CD4-positive, alpha-beta T cell (primary cell): ENCODE results near the gene TRIM47. TPM values are rescaled to one million over a fixed set of nuclear protein-coding genes. Genes with fewer than 3 reads are reported as not detected.

ENCODE experiments used
- ATAC-seq: fragments of 200-7000 bp; cut with Tn5 transposase; one replicate; pipeline ENCODE4 v1.10.0; 2022; ENCODE audit warnings: mild to moderate bottlenecking; ENCODE audit not compliant: poor library complexity
- CTCF ChIA-PET: fragments of 350-600 bp; sonication (Branson Sonifier 250); formaldehyde crosslinking; loops from one replicate; lab custom pipeline; 2021; ENCODE audit warnings: antibody characterized with exemption, inconsistent platforms; lab: Charles Lee
- POLR2A ChIA-PET: fragments of 350-600 bp; sonication (Branson Sonifier 250); formaldehyde crosslinking; loops from one replicate; lab custom pipeline; 2021; ENCODE audit warnings: antibody characterized with exemption, inconsistent platforms; lab: Charles Lee
- DNase-seq, 14 experiments: peaks; one replicate each; pipeline ENCODE4 v3.0.0-alpha.2; 2013 to 2020; ENCODE audit warnings: mixed read lengths in 2 of 14
- H3K27ac ChIP-seq, 2 donors: one replicate each; pipeline versions ENCODE4 v1.5.1 to v1.7.0; 2013; ENCODE audit warnings: low read length in 2 of 2, low read depth in 1 of 2, mild to moderate bottlenecking in 1 of 2
- H3K27me3 ChIP-seq, 2 experiments: 1 replicate in 1 of 2; 2 replicates in 1 of 2; pipeline versions ENCODE4 v1.6.1 to v1.7.0; 2013; ENCODE audit warnings: low read length in 2 of 2, control low read depth in 1 of 2, mild to moderate bottlenecking in 1 of 2, moderate library complexity in 1 of 2; ENCODE audit not compliant: insufficient read depth in 2 of 2, control insufficient read depth in 1 of 2
- H3K36me3 ChIP-seq: one replicate; pipeline ENCODE4 v1.6.1; 2013; ENCODE audit warnings: low read length, control low read depth; ENCODE audit not compliant: insufficient read depth
- H3K4me1 ChIP-seq: one replicate; pipeline ENCODE4 v1.6.1; 2013; ENCODE audit warnings: low read length, control low read depth; ENCODE audit not compliant: insufficient read depth
- H3K4me3 ChIP-seq: one replicate; pipeline ENCODE4 v1.5.1; 2013; ENCODE audit warnings: mild to moderate bottlenecking, low read length, moderate library complexity
- H3K9me3 ChIP-seq, 2 experiments: 1 replicate in 1 of 2; 2 replicates in 1 of 2; pipeline versions ENCODE4 v1.6.1 to v1.7.0; 2013; ENCODE audit warnings: low read length in 2 of 2, mild to moderate bottlenecking in 2 of 2, control low read depth in 1 of 2, moderate library complexity in 1 of 2; ENCODE audit not compliant: control insufficient read depth in 1 of 2, insufficient read depth in 1 of 2
- H3K27ac Mint-ChIP-seq: one replicate; pipeline ENCODE4 v1.8.0; 2020; ENCODE audit warnings: mixed read lengths
- H3K27me3 Mint-ChIP-seq: one replicate; pipeline ENCODE4 v1.8.0; 2021; ENCODE audit warnings: mixed read lengths
- H3K36me3 Mint-ChIP-seq: one replicate; pipeline ENCODE4 v1.8.0; 2021; ENCODE audit warnings: low read depth, mixed read lengths
- H3K4me1 Mint-ChIP-seq: one replicate; pipeline ENCODE4 v1.8.0; 2021; ENCODE audit warnings: low read depth, mixed read lengths
- H3K4me3 Mint-ChIP-seq: one replicate; pipeline ENCODE4 v1.8.0; 2020; ENCODE audit warnings: mild to moderate bottlenecking, mixed read lengths
- H3K9me3 Mint-ChIP-seq: one replicate; pipeline ENCODE4 v1.8.0; 2020; ENCODE audit warnings: mixed read lengths
- intact Hi-C, 2 experiments: fragments of 100-400 bp; cut with DNase I in 1 of 2; cut with micrococcal nuclease in 1 of 2; formaldehyde crosslinking; loops; one replicate each; pipeline versions ENCODE4 v1.15.1 to v1.9.0; 2023 to 2025; cut with DNase I, micrococcal nuclease
- total RNA-seq, 174 experiments: library from RNA in 2 of 174; stranded (reverse) in 2 of 174; gene quantifications; one replicate each; pipeline ENCODE4 v1.2.3 and lab custom pipeline; 2021 to 2026
- TF ChIP-seq, protein P1 (sequence below): fragments of 200-600 bp; IDR thresholded peaks from one replicate; pipeline ENCODE4 v1.8.0; 2022; ENCODE audit warnings: antibody characterized with exemption, mild to moderate bottlenecking

Gene TRIM47
- total RNA-seq, 2 experiments from 2014 or later = 2.3 to 2.8 TPM

DNA sequence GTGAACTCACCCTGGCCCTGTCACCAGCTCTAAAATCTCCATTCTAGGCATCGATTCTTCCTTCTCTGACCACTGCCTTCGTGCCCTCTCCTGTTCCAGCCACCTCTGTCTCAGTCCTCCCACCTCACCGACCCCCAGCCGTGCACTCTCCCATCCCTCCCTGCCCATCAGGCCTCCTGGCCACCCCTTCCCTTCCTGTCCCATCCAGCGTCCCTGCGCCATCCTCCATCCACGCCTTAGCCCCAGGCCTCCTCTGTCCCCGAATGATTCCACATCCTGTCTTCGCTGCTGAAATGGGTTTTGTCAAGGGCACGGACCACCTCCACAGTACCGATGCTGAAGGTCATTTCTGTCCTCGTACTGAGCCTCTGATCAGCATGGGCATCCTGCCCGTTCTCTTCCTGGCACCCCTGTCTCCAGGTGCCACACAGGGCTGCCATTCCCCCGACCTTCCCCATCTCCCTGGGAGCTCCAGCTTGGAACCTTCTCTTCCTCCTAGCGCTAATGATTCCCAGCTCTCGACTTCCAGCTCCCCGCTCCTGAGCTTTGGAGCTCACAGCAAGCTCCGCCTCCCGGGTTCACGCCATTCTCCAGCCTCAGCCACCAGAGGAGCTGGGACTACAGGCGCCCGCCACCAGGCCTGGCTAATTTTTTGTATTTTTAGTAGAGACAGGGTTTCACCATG is 15.8 kb upstream of the TRIM47 start:
- intact Hi-C loops = no loop called here
- TF ChIP-seq, protein P1, sequence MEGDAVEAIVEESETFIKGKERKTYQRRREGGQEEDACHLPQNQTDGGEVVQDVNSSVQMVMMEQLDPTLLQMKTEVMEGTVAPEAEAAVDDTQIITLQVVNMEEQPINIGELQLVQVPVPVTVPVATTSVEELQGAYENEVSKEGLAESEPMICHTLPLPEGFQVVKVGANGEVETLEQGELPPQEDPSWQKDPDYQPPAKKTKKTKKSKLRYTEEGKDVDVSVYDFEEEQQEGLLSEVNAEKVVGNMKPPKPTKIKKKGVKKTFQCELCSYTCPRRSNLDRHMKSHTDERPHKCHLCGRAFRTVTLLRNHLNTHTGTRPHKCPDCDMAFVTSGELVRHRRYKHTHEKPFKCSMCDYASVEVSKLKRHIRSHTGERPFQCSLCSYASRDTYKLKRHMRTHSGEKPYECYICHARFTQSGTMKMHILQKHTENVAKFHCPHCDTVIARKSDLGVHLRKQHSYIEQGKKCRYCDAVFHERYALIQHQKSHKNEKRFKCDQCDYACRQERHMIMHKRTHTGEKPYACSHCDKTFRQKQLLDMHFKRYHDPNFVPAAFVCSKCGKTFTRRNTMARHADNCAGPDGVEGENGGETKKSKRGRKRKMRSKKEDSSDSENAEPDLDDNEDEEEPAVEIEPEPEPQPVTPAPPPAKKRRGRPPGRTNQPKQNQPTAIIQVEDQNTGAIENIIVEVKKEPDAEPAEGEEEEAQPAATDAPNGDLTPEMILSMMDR = no peak
- no peaks in the 10 kb centered on the region for H3K9me3 Mint-ChIP-seq
- CTCF ChIA-PET = interaction anchor here (1.6 kb wide), 1 partner anchor 16 kb away, joined by 7 read pairs; the partner anchor contains the start of gene TRIM47
- Histone ChIP-seq H3K27ac (no peak overlapping the region), H3K36me3 (peaks cover 38% of the 10 kb centered on the region), H3K9me3 (no peaks in the 10 kb centered on the region), H3K4me3 (no peak overlapping the region), H3K4me1 (peaks cover 33% of the 10 kb centered on the region), H3K27me3 (no peaks in the 10 kb centered on the region)
- ATAC-seq (no peak), DNase-seq (no peak)
- POLR2A ChIA-PET = interaction anchor here (1.7 to 3.5 kb wide), 2 partner anchors 19 to 39 kb away, joined by 6 to 74 read pairs; partner anchors contain the start of gene WBP2
- H3K4me3 Mint-ChIP-seq = peak overlapping the region; percentile 76
- H3K36me3 Mint-ChIP-seq = peaks cover 31% of the 10 kb centered on the region
- H3K27ac Mint-ChIP-seq = peak overlapping the region; percentile 13
- H3K4me1 Mint-ChIP-seq = peaks cover 25% of the 10 kb centered on the region
- no peaks in the 10 kb centered on the region for H3K27me3 Mint-ChIP-seq

DNA sequence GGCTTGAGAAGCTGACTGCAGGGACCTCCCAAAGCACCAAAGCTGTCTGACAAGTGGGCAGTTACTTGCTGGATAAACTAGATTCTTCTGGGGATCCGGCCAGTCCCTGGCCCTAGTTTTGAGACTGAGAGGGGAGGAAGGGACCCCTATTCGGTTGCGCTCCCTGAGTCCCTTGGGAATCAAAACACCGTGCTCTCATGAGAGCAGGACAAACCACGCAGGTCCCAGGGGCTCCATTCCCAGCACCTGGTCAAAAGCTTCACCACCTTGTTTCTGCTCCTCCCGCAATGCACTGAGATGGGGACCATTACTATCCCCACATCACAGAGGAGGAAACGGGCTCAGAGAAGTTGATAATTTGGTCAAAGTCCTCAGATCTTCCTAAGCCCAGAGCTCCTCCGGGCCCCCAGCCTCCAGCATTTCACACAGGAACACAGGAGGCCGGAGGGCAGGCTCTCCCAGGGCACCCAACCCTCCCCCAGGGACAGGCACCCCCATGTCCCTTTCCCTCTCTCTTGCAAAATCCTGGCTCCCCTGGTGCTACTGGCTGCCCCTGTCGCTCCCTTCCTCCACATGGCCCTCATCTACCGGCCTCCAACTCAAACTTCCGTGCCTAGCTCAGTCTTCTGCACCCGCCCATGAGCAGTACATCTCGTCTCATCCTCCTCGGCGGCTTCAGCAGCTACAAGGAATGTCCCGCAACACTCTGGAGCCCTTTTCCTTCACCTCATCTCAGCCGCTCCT is 15.1 kb upstream of the TRIM47 start:
- Mint-ChIP-seq H3K27me3 (no peaks in the 10 kb centered on the region), H3K27ac (peak overlapping the region; percentile 13), H3K9me3 (no peaks in the 10 kb centered on the region), H3K4me1 (peaks cover 25% of the 10 kb centered on the region), H3K4me3 (peak overlapping the region; percentile 76), H3K36me3 (peaks cover 24% of the 10 kb centered on the region)
- H3K4me3 ChIP-seq = no peak overlapping the region
- ChIA-PET POLR2A (interaction anchor here (1.7 kb wide), 1 partner anchor 18 kb away, joined by 6 read pairs; no protein-coding TSS in a partner anchor), CTCF (interaction anchor here (1.6 kb wide), 1 partner anchor 16 kb away, joined by 7 read pairs; the partner anchor contains the start of gene TRIM47)
- no peaks in the 10 kb centered on the region for H3K9me3 ChIP-seq
- DNase-seq (no peak), ATAC-seq (no peak)
- intact Hi-C loops = no loop called here
- H3K4me1 ChIP-seq = peaks cover 33% of the 10 kb centered on the region
- TF ChIP-seq, protein P1 = no peak
- H3K27me3 ChIP-seq = no peaks in the 10 kb centered on the region
- peaks cover 32% of the 10 kb centered on the region for H3K36me3 ChIP-seq
- H3K27ac ChIP-seq = no peak overlapping the region

DNA sequence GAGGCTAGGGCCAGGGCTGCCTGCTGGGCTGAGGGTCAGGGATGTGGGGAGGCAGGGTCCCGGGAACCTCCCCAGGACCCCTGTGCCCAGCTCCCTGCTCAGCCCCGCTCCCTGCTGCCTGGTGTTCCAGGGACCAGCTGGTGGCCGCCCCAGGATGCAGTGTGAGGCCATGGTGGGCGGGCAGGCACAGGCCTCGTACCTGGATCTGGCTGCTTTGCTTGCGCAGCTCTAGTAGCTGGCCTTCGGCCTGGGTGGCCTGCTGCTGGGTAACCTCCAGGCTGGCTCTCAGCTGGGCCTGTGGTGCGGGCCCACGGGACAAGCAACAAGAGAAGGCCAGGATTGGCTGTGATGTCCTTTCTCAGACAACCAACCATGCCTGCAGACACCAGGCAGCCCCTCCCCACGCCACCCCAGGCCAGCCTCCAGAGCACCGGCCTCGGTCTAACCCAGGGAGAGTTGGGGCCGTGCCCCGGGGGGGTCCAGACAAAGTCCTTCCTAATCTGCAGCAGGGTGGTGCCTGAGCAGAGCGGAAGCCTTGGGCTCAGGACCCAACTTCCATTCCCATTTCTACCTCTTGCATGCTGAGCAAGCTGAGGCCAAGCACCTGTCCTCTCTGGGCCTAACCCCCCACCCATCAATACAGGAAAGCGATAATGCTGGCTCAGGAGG is 14.3 kb upstream of the TRIM47 start:
- Mint-ChIP-seq H3K27ac (no peak overlapping the region), H3K9me3 (no peaks in the 10 kb centered on the region), H3K36me3 (peaks cover 18% of the 10 kb centered on the region), H3K27me3 (no peaks in the 10 kb centered on the region), H3K4me3 (no peak overlapping the region), H3K4me1 (peaks cover 24% of the 10 kb centered on the region)
- peaks cover 24% of the 10 kb centered on the region for H3K36me3 ChIP-seq
- ChIA-PET CTCF (interaction anchor here (0.6 to 1.6 kb wide), 2 partner anchors 10 to 15 kb away, joined by 3 to 7 read pairs; partner anchors contain the start of gene TRIM47), POLR2A (interaction anchor here (0.8 kb wide), 1 partner anchor 14 kb away, joined by 3 read pairs; the partner anchor contains the start of gene TRIM47)
- intact Hi-C loops = no loop called here
- H3K4me3 ChIP-seq = no peak overlapping the region
- no peak overlapping the region for H3K27ac ChIP-seq
- H3K27me3 ChIP-seq = no peaks in the 10 kb centered on the region
- H3K4me1 ChIP-seq = peaks cover 33% of the 10 kb centered on the region
- H3K9me3 ChIP-seq = no peaks in the 10 kb centered on the region
- DNase-seq (no peak), ATAC-seq (no peak)
- TF ChIP-seq, protein P1 = no peak
